ENCODE data around the gene BBX. TPM values are rescaled to one million over a fixed set of nuclear protein-coding genes. Genes with fewer than 3 reads are reported as not detected.

BBX gene
- total and polyA plus RNA-seq, 2 of the 13 experiments (the other 11 are each of a cell fraction or from before 2014, with no cell fraction given) = 13.7 to 23.2 TPM

GRCh38 chr3:107522510-107523288 lies at the start of gene BBX (continued):
- TF ChIP-seq ZNF619 (CRISPR knock-in tag; IDR thresholded peaks at IDR 0.05) = no peak
- peak; percentile 25 for TF ChIP-seq GABPB1 (CRISPR knock-in tag; IDR thresholded peaks at IDR 0.05)
- no peak for TF ChIP-seq ZNF333 (CRISPR knock-in tag; IDR thresholded peaks at IDR 0.05; ENCODE audit: borderline replicate concordance)
- TF ChIP-seq ZNF614 (CRISPR knock-in tag; IDR thresholded peaks at IDR 0.05; ENCODE audit: borderline replicate concordance) = no peak
- 0 out of 2 replicates have a peak, but pooled peaks have one; percentile 67 for TF ChIP-seq ZFP1 (CRISPR knock-in tag; IDR thresholded peaks at IDR 0.05)
- peak; percentile 32; the same call in 1 of the 2 replicates for TF ChIP-seq ZNF331 (CRISPR knock-in tag; IDR thresholded peaks at IDR 0.05)
- TF ChIP-seq THAP11 (CRISPR knock-in tag; IDR thresholded peaks at IDR 0.05) = peak; percentile 37; the same call in 1 of the 2 replicates
- TF ChIP-seq RFXAP (CRISPR knock-in tag; IDR thresholded peaks at IDR 0.05; ENCODE audit: borderline replicate concordance) = no peak
- no peak for TF ChIP-seq JUN (CRISPR knock-in tag; IDR thresholded peaks at IDR 0.05)
- TF ChIP-seq NFYC (CRISPR knock-in tag; IDR thresholded peaks at IDR 0.05) = peak; percentile 99
- no peak for TF ChIP-seq ZNF3 (CRISPR knock-in tag; IDR thresholded peaks at IDR 0.05)
- 0 out of 2 replicates have a peak, but pooled peaks have one; percentile 20 for TF ChIP-seq DNMT3B (CRISPR knock-in tag; conservative IDR thresholded peaks at IDR 0.05)
- 0 out of 2 replicates have a peak, but pooled peaks have one; percentile 28 for TF ChIP-seq ZSCAN25 (CRISPR knock-in tag; IDR thresholded peaks at IDR 0.05)
- TF ChIP-seq ZFP36L1 (CRISPR knock-in tag; IDR thresholded peaks at IDR 0.05) = 0 out of 2 replicates have a peak, but pooled peaks have one; percentile 28
- no peak for TF ChIP-seq ZNF24 (IDR thresholded peaks at IDR 0.05)
- TF ChIP-seq ZNF414 (CRISPR knock-in tag; IDR thresholded peaks at IDR 0.05) = peak; percentile 68; the same call in 1 of the 2 replicates
- peak; percentile 73 for TF ChIP-seq PHF8 (CRISPR knock-in tag; IDR thresholded peaks at IDR 0.05)
- TF ChIP-seq ZNF251 (CRISPR knock-in tag; IDR thresholded peaks at IDR 0.05) = no peak
- peak; percentile 54; the same call in 1 of the 2 replicates for TF ChIP-seq TGIF2 (CRISPR knock-in tag; IDR thresholded peaks at IDR 0.05)
- no peak for TF ChIP-seq CCDC6 (CRISPR knock-in tag; IDR thresholded peaks at IDR 0.05)
- no peak for TF ChIP-seq KLF12 (CRISPR knock-in tag; IDR thresholded peaks at IDR 0.05; ENCODE audit: borderline replicate concordance)
- 0 out of 2 replicates have a peak, but pooled peaks have one; percentile 20 for TF ChIP-seq MYPOP (CRISPR knock-in tag; IDR thresholded peaks at IDR 0.05)
- TF ChIP-seq ARID5B (CRISPR knock-in tag; IDR thresholded peaks at IDR 0.05) = peak; percentile 47
- no peak for TF ChIP-seq SRSF1 (optimal IDR thresholded peaks at IDR 0.05; ENCODE audit: low read depth, low read length)
- peak; percentile 18; the same call in 1 of the 2 replicates for TF ChIP-seq YEATS4 (CRISPR knock-in tag; IDR thresholded peaks at IDR 0.05; ENCODE audit: borderline replicate concordance)
